Astrocyte of the spinal cord (primary cell): ENCODE results near the gene RINL.
"Not testable (repeated sequence)": the region's sequence is repeated elsewhere in the genome, so short reads cannot be mapped to it uniquely, and the experiment has no call there.

Experiments
- DNase-seq: peaks from one replicate; pipeline ENCODE4 v3.0.0; 2011; ENCODE audit warnings: low read depth, low spot score
- H3K4me3 ChIP-seq: 2 replicates; pipeline ENCODE4 v1.5.1; 2011; ENCODE audit warnings: low read depth, mild to moderate bottlenecking, low read length, moderate library complexity
- CTCF ChIP-seq: IDR thresholded peaks from 2 replicates; pipeline ENCODE4 v1.5.1; 2012; ENCODE audit warnings: low read depth, mild to moderate bottlenecking, low read length, inconsistent platforms
- in situ Hi-C: cut with HindIII; loops from 2 replicates; pipeline ENCODE4 v1.10.0; 2017; ENCODE audit warnings: low sequenced_read_pairs

The RINL gene

GRCh38 chr19:38836159-38836982, 41.7 kb downstream of the RINL start:
- in situ Hi-C loops: no loop called here
- TF ChIP-seq CTCF: no peak
- DNase-seq: no peak
- H3K4me3 ChIP-seq: no peak overlapping the region

- in situ Hi-C loops: no loop called here
- TF ChIP-seq CTCF: no peak
- no peak for DNase-seq
Observed at GRCh38 chr19:38834590-38834989, 43.5 kb downstream of the RINL start.

GRCh38 chr19:38834104-38834490, 44.0 kb downstream of the RINL start:
- DNase-seq: no peak
- in situ Hi-C loops: no loop called here
- H3K4me3 ChIP-seq: no peak overlapping the region
- no peak for TF ChIP-seq CTCF

More at GRCh38 chr19:38834590-38834989, 43.5 kb downstream of the RINL start:
- H3K4me3 ChIP-seq: no peak overlapping the region

GRCh38 chr19:38833092-38833425, 45.0 kb downstream of the RINL start:
- no peak for DNase-seq
- in situ Hi-C loops: no loop called here
- H3K4me3 ChIP-seq: no peak overlapping the region
- no peak for TF ChIP-seq CTCF

- H3K4me3 ChIP-seq: peak overlapping the region; percentile 56
- peak; percentile 91 for DNase-seq
- TF ChIP-seq CTCF: no peak
- in situ Hi-C loops: no loop called here
Observed at GRCh38 chr19:38831142-38831605, 46.9 kb downstream of the RINL start.

GRCh38 chr19:38830039-38830733, 47.9 kb downstream of the RINL start:
- in situ Hi-C loops: no loop called here
- DNase-seq: peak; percentile 23
- no peak for TF ChIP-seq CTCF
- H3K4me3 ChIP-seq: no peak overlapping the region

GRCh38 chr19:38829203-38829602, 48.9 kb downstream of the RINL start:
- DNase-seq, in situ Hi-C loops, H3K4me3 ChIP-seq: not testable (repeated sequence)
